Stimulated activated CD8-positive, alpha-beta memory T cell treated with anti-CD3 and anti-CD28 coated beads, Interleukin-12 subunit alpha, Interleukin-12 subunit beta, amount 100 ng/mL, for 4 hours (primary cell): ENCODE measurements around the gene PXMP2.

Experiments used
- DNase-seq: peaks from one replicate; pipeline ENCODE4 v3.0.0-alpha.2; 2020; ENCODE audit warnings: low read depth

PXMP2 gene

DNA sequence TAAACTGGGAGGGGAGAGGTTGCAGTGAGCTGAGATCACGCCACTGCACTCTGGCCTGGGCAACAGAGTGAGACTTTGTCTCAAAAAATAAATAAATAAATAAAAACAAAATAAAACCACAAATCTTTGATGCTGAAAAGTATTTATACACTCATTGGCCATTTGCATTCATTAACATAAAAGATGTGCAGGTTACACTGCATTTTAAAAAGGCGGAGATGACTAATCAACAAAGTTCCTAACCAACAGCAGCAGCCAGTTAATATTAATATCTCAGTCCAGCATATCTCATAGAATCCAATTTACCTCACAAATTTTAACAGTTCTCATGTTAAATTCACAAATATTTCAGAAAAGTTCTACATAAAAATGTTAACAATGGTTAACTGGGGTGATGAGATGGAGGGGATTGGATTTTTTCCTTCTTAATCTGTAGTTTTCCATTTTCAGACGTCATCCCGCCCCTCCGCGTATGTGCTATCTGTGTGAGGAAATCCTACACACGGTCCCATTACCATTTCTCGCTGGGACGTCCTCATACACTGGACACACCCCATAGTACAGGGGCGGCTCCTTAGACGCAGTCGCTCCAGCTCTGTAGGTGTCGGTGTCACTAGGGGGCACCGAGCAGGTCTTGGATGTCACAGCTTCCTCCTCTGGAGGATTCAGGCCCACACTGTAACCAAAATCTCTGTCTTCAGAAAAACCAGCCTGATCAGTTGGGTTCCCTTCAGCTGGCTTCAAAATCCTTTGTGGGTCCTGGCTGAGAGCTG, 67.0 kb downstream of the PXMP2 start:
- DNase-seq, result no peak
